Body of pancreas (tissue), 4 donors: ENCODE measurements around the gene RAB17. TPM values are rescaled to one million over a fixed set of nuclear protein-coding genes. Genes with fewer than 3 reads are reported as not detected.
A peak's percentile ranks its signal among the peaks of the same experiment; 100 is the strongest.

ENCODE experiments used
- ATAC-seq: fragments of 150-250 bp; one replicate; pipeline ENCODE4 v1.9.1; 2016
- DNase-seq, 4 donors: peaks; one replicate each; pipeline ENCODE4 v3.0.0-alpha.2; 2019
- H3K27ac ChIP-seq, 4 donors: fragments of 200-600 bp; sonication (generic); 1 replicate in 3 of 4; 2 replicates in 1 of 4; pipeline versions ENCODE4 v1.5.1 to v1.6.1; 2016 to 2019; ENCODE audit warnings: mild to moderate bottlenecking in 1 of 4, mixed read lengths in 1 of 4, moderate library complexity in 1 of 4
- H3K27me3 ChIP-seq, 2 donors: fragments of 200-600 bp; sonication (generic); one replicate each; pipeline ENCODE4 v1.6.0; 2016; ENCODE audit warnings: mild to moderate bottlenecking in 1 of 2
- H3K36me3 ChIP-seq, 2 donors: fragments of 200-600 bp; sonication (generic); replicated peaks in 1 of 2; 2 replicates each; pipeline ENCODE4 v1.5.1; 2016; ENCODE audit warnings: low read depth in 2 of 2; ENCODE audit not compliant: insufficient read depth in 1 of 2
- H3K4me1 ChIP-seq: fragments of 200-600 bp; sonication (generic); one replicate; pipeline ENCODE4 v1.6.0; 2016
- H3K4me3 ChIP-seq, 2 donors: fragments of 200-600 bp; sonication (generic); 1 replicate in 1 of 2; 2 replicates in 1 of 2; pipeline ENCODE4 v1.5.1; 2016 to 2019
- H3K9me3 ChIP-seq, 3 donors: fragments of 200-600 bp; sonication (generic); 1 replicate in 2 of 3; 2 replicates in 1 of 3; pipeline ENCODE4 v1.5.1; 2016
- CTCF ChIP-seq, 7 experiments: fragments of 450-650 bp in 4 of 7; fragments of 200-600 bp in 3 of 7; sonication (generic) in 3 of 7; IDR thresholded peaks; one replicate each; pipeline ENCODE4 v1.5.1; 2016 to 2019; ENCODE audit warnings: antibody characterized with exemption in 7 of 7
- POLR2A ChIP-seq, 3 donors: fragments of 450-650 bp; IDR thresholded peaks; one replicate each; pipeline ENCODE4 v1.6.1; 2016; ENCODE audit warnings: antibody characterized with exemption in 3 of 3, mild to moderate bottlenecking in 2 of 3
- WGBS, 2 donors: methylation state at CpG; one replicate each; pipeline ENCODE4 v1.1.5; 2017; 5-methylcytosine and 5-hydroxymethylcytosine counted together
- intact Hi-C: fragments of 100-400 bp; cut with DNase I; formaldehyde crosslinking; loops from one replicate; pipeline ENCODE4 v1.15.1; 2023
- total RNA-seq, 2 donors: library from RNA; depleted of rRNA; stranded (reverse); fragments of >200 nt; gene quantifications; one replicate each; pipeline ENCODE4 v1.1.0, GENCODE V29; 2016

RAB17 gene
- total RNA-seq, 2 donors from 2014 or later, result 35.3 to 38.9 TPM

- WGBS, 2 donors, result 86 to 90% methylated on average over 7 of the region's 7 CpGs
- H3K27me3 ChIP-seq, result no peaks in the 10 kb centered on the region
- no peaks in the 10 kb centered on the region for H3K9me3 ChIP-seq
- H3K4me1 ChIP-seq, result no peaks in the 10 kb centered on the region
- no peak for DNase-seq
- intact Hi-C loops, result loop anchor here (10.0 kb wide), 1 partner anchor 136 kb away; no protein-coding TSS in a partner anchor
- TF ChIP-seq POLR2A (IDR thresholded peaks at IDR 0.05), result no peak
- TF ChIP-seq CTCF (IDR thresholded peaks at IDR 0.05), result no peak
- no peak for ATAC-seq
- no peaks in the 10 kb centered on the region for H3K36me3 ChIP-seq
- H3K27ac ChIP-seq, result no peak overlapping the region
- no peak overlapping the region for H3K4me3 ChIP-seq
Measured at GRCh38 chr2:237561221-237561620, 29.3 kb downstream of the RAB17 start.

GRCh38 chr2:237558961-237559641 lies 31.4 kb downstream of the RAB17 start:
- no peak overlapping the region for H3K4me3 ChIP-seq

GRCh38 chr2:237557633-237558015 lies 32.9 kb downstream of the RAB17 start:
- Histone ChIP-seq H3K27me3 (no peaks in the 10 kb centered on the region), H3K4me1 (no peaks in the 10 kb centered on the region), H3K9me3 (no peaks in the 10 kb centered on the region), H3K27ac (no peak overlapping the region), H3K4me3 (no peak overlapping the region), H3K36me3 (no peaks in the 10 kb centered on the region)
- DNase-seq (no peak), ATAC-seq (no peak)
- TF ChIP-seq CTCF (IDR thresholded peaks at IDR 0.05) (no peak), POLR2A (IDR thresholded peaks at IDR 0.05) (no peak)
- intact Hi-C loops, result no loop called here
- 61 to 62% methylated on average over 4 of the region's 4 CpGs for WGBS, 2 donors

More at GRCh38 chr2:237558961-237559641, 31.4 kb downstream of the RAB17 start:
- H3K27ac ChIP-seq, result no peak overlapping the region
- no peaks in the 10 kb centered on the region for H3K27me3 ChIP-seq
- DNase-seq, result peak in 3 of 4 donors; percentile 41 to 85 (median 63)
- no peaks in the 10 kb centered on the region for H3K9me3 ChIP-seq
- 60 to 80% methylated on average over 21 to 22 of the region's 22 CpGs for WGBS, 2 donors
- ATAC-seq, result no peak
- H3K36me3 ChIP-seq, result no peaks in the 10 kb centered on the region
- H3K4me1 ChIP-seq, result no peaks in the 10 kb centered on the region
- intact Hi-C loops, result no loop called here
- TF ChIP-seq POLR2A (IDR thresholded peaks at IDR 0.05) (no peak), CTCF (IDR thresholded peaks at IDR 0.05) (no peak)

- Histone ChIP-seq H3K27ac (no peak overlapping the region), H3K27me3 (no peaks in the 10 kb centered on the region), H3K4me1 (no peaks in the 10 kb centered on the region), H3K9me3 (no peaks in the 10 kb centered on the region), H3K4me3 (no peak overlapping the region), H3K36me3 (no peaks in the 10 kb centered on the region)
- WGBS, 2 donors, result 51 to 64% methylated on average over 10 to 11 of the region's 11 CpGs
- DNase-seq (no peak), ATAC-seq (no peak)
- intact Hi-C loops, result no loop called here
- TF ChIP-seq CTCF (IDR thresholded peaks at IDR 0.05), result no peak
- TF ChIP-seq POLR2A (IDR thresholded peaks at IDR 0.05), result no peak
Measured at GRCh38 chr2:237556773-237557632, 33.5 kb downstream of the RAB17 start.
